CD1c-positive myeloid dendritic cell (primary cell): ENCODE measurements around the gene BLNK.
A peak's percentile ranks its signal among the peaks of the same experiment; 100 is the strongest.
"Not testable (repeated sequence)": the region's sequence is repeated elsewhere in the genome, so short reads cannot be mapped to it uniquely, and the experiment has no call there.

Experiments used
- DNase-seq: peaks from one replicate; pipeline ENCODE4 v3.0.0-alpha.2; 2016; ENCODE audit errors: extremely low spot score

The BLNK gene

GRCh38 chr10:96225119-96225518 lies 46.2 kb downstream of the BLNK start:
- no peak for DNase-seq

- DNase-seq = no peak
Measured at GRCh38 chr10:96222908-96223307, 48.5 kb downstream of the BLNK start.

GRCh38 chr10:96222441-96222840 lies 48.9 kb downstream of the BLNK start:
- DNase-seq = no peak

GRCh38 chr10:96218826-96219225 lies 52.5 kb downstream of the BLNK start:
- no peak for DNase-seq

GRCh38 chr10:96217711-96218110 lies 53.7 kb downstream of the BLNK start:
- DNase-seq = no peak

GRCh38 chr10:96216775-96217174 lies 54.6 kb downstream of the BLNK start:
- no peak for DNase-seq

GRCh38 chr10:96212911-96213310 lies 58.5 kb downstream of the BLNK start:
- no peak for DNase-seq

GRCh38 chr10:96211764-96212163 lies 59.6 kb downstream of the BLNK start:
- peak; percentile 3 for DNase-seq

- DNase-seq = no peak
Measured at GRCh38 chr10:96208946-96209345, 62.4 kb downstream of the BLNK start.

- no peak for DNase-seq
Measured at GRCh38 chr10:96208271-96208670, 63.1 kb downstream of the BLNK start.

- DNase-seq = no peak
Measured at GRCh38 chr10:96205580-96205979, 65.8 kb downstream of the BLNK start.

GRCh38 chr10:96201525-96201924 lies 69.8 kb downstream of the BLNK start:
- no peak for DNase-seq

- not testable (repeated sequence) for DNase-seq
Measured at GRCh38 chr10:96189505-96189904, 81.9 kb downstream of the BLNK start.

GRCh38 chr10:96188916-96189315 lies 82.5 kb downstream of the BLNK start:
- DNase-seq = no peak

GRCh38 chr10:96188421-96188820 lies 82.9 kb downstream of the BLNK start:
- no peak for DNase-seq

GRCh38 chr10:96176985-96177384 lies 94.4 kb downstream of the BLNK start:
- no peak for DNase-seq

- DNase-seq = no peak
Measured at GRCh38 chr10:96172666-96173065, 98.7 kb downstream of the BLNK start.

- DNase-seq = no peak
Measured at GRCh38 chr10:96170230-96170629, 101.1 kb downstream of the BLNK start.

GRCh38 chr10:96168546-96168945 lies 102.8 kb downstream of the BLNK start:
- DNase-seq = no peak

GRCh38 chr10:96165726-96166125 lies 105.6 kb downstream of the BLNK start:
- DNase-seq = no peak

GRCh38 chr10:96153070-96153469 lies 118.3 kb downstream of the BLNK start:
- no peak for DNase-seq

GRCh38 chr10:96152437-96152836 lies 118.9 kb downstream of the BLNK start:
- DNase-seq = no peak
